Lower leg skin (tissue), 3 donors: ENCODE data around the gene CACNA1G.

Source experiments
- CTCF ChIP-seq, 3 donors: fragments of 450-650 bp; IDR thresholded peaks; one replicate each; pipeline ENCODE4 v1.5.1; 2016; ENCODE audit warnings: antibody characterized with exemption in 3 of 3, mild to moderate bottlenecking in 3 of 3, moderate library complexity in 2 of 3
- POLR2A ChIP-seq, 2 donors: fragments of 450-650 bp; IDR thresholded peaks; one replicate each; pipeline ENCODE4 v1.6.1; 2016 to 2017; ENCODE audit warnings: antibody characterized with exemption in 2 of 2, mild to moderate bottlenecking in 1 of 2, moderate library complexity in 1 of 2

GRCh38 chr17:50667259-50668024 is 106.9 kb downstream of the CACNA1G start:
- TF ChIP-seq CTCF (IDR thresholded peaks at IDR 0.05) (no peak), POLR2A (IDR thresholded peaks at IDR 0.05) (no peak)
